Fibroblast of skin of right quadriceps (primary cell): ENCODE measurements around the gene FUT7.

ENCODE experiments used
- DNase-seq: peaks from one replicate; pipeline ENCODE4 v3.0.0-alpha.2; 2013

Gene FUT7

GRCh38 chr9:136980669-136981478, 51.0 kb downstream of the FUT7 start:
- no peak for DNase-seq
